Measurements from ENCODE around the gene MCMBP.
"Not testable (repeated sequence)": the region's sequence is repeated elsewhere in the genome, so short reads cannot be mapped to it uniquely, and the experiment has no call there.

Gene MCMBP

GRCh38 chr10:119872860-119873681 lies 428 bp upstream of the MCMBP start:
- DNase-seq = peak; percentile 87 to 88

- peak; percentile 62 to 63 for DNase-seq
These were observed 598 bp downstream of the MCMBP start for GRCh38 chr10:119871881-119872609.

GRCh38 chr10:119869398-119869797 lies 3.2 kb downstream of the MCMBP start:
- not testable (repeated sequence) for DNase-seq

- no peak for DNase-seq
These were observed 5.3 kb downstream of the MCMBP start for GRCh38 chr10:119867317-119867716.

GRCh38 chr10:119865699-119866240 lies 6.9 kb downstream of the MCMBP start:
- no peak for DNase-seq

GRCh38 chr10:119863951-119864565 lies 8.6 kb downstream of the MCMBP start:
- DNase-seq = no peak

- no peak for DNase-seq
These were observed 10.1 kb downstream of the MCMBP start for GRCh38 chr10:119862524-119862923.

GRCh38 chr10:119860866-119861607 lies 11.6 kb downstream of the MCMBP start:
- no peak for DNase-seq

GRCh38 chr10:119859420-119860258 lies 13.0 kb downstream of the MCMBP start:
- no peak for DNase-seq

GRCh38 chr10:119858063-119858462 lies 14.6 kb downstream of the MCMBP start:
- no peak for DNase-seq

- no peak for DNase-seq
These were observed 19.1 kb downstream of the MCMBP start for GRCh38 chr10:119853574-119853973.

- no peak for DNase-seq
These were observed 19.8 kb downstream of the MCMBP start for GRCh38 chr10:119852822-119853221.

- no peak for DNase-seq
These were observed 20.4 kb downstream of the MCMBP start for GRCh38 chr10:119852277-119852676.

GRCh38 chr10:119849944-119850343 lies 22.7 kb downstream of the MCMBP start:
- DNase-seq = no peak

- DNase-seq = no peak
These were observed 23.4 kb downstream of the MCMBP start for GRCh38 chr10:119849031-119849789.

GRCh38 chr10:119845656-119846055 lies 27.0 kb downstream of the MCMBP start:
- DNase-seq = no peak

- no peak for DNase-seq
These were observed 38.5 kb downstream of the MCMBP start for GRCh38 chr10:119834188-119834587.

- DNase-seq = no peak
These were observed 39.7 kb downstream of the MCMBP start for GRCh38 chr10:119832951-119833350.

GRCh38 chr10:119831656-119832055 lies 41.0 kb downstream of the MCMBP start:
- DNase-seq = no peak

- DNase-seq = no peak
These were observed 41.8 kb downstream of the MCMBP start for GRCh38 chr10:119830851-119831250.

- DNase-seq = no peak
These were observed 43.2 kb downstream of the MCMBP start for GRCh38 chr10:119829429-119829828.
